ENCODE data around the gene RDX. TPM values are rescaled to one million over a fixed set of nuclear protein-coding genes. Genes with fewer than 3 reads are reported as not detected.
"Not testable (repeated sequence)": the region's sequence is repeated elsewhere in the genome, so short reads cannot be mapped to it uniquely, and the experiment has no call there.

The RDX gene
- total and polyA plus RNA-seq, 5 donors from 2014 or later, result 26.0 to 38.0 (median 28.9) TPM

DNA sequence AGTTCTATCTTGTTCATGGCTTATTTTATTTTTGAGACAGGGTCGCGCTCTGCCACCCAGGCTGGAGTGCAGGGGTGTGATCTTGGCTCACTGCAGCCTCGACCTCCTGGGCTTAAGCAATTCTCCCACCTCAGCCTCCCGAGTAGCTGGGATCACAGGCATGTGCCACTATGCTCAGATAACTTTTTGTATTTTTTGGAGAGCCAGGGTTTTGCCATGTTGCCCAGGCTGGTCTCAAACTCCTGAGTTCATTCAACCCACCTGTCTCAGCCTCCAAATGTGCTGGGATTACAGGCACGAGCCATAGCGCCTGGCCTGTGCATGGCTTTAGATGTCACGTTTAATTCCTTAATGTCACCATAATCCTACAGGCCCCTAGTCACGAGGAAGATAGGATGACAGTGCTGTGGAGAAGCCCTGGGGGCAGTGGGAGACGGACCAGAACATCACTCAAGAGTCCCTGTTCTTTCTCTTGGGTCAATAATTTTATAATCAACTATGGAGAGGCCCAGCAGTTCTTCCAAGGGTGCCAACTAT, 99.5 kb downstream of the RDX start:
- peak overlapping the region in 1 of 3 donors; percentile 9 for H3K27ac Mint-ChIP-seq
- Histone ChIP-seq H3K4me1 (ENCODE audit: control insufficient read depth, insufficient read depth, low read length, poor library complexity, severe bottlenecking) (peaks cover 6% of the 10 kb centered on the region), H3K9me3 (ENCODE audit: control insufficient read depth in 2 of 2, low read length in 2 of 2) (no peaks in the 10 kb centered on the region), H3K27ac (ENCODE audit: insufficient read depth, low read length, poor library complexity, severe bottlenecking) (no peak overlapping the region), H3K27me3 (ENCODE audit: control insufficient read depth, insufficient read depth, low read length) (no peaks in the 10 kb centered on the region), H3K36me3 (ENCODE audit: control insufficient read depth, insufficient read depth, low read length) (no peaks in the 10 kb centered on the region), H3K4me3 (ENCODE audit: low read depth, low read length) (no peak overlapping the region)
- H3K9me3 Mint-ChIP-seq, result peaks cover 0 to 5% (median 0%) of the 10 kb centered on the region in 7 donors
- peaks cover 6% of the 10 kb centered on the region for H3K27me3 Mint-ChIP-seq
- ATAC-seq (ENCODE audit: low read depth in 2 of 2), result no peak
- no peak for DNase-seq
- no peaks in the 10 kb centered on the region for H3K36me3 Mint-ChIP-seq
- no peak overlapping the region for H3K4me3 Mint-ChIP-seq
- peaks cover 10 to 20% (median 15%) of the 10 kb centered on the region in 4 donors for H3K4me1 Mint-ChIP-seq

- Mint-ChIP-seq H3K9me3 (peaks cover 0 to 5% (median 0%) of the 10 kb centered on the region in 7 donors), H3K27ac (no peak overlapping the region), H3K27me3 (peaks cover 6% of the 10 kb centered on the region), H3K4me3 (no peak overlapping the region), H3K36me3 (no peaks in the 10 kb centered on the region), H3K4me1 (peaks cover 10 to 20% (median 15%) of the 10 kb centered on the region in 4 donors)
- H3K4me3 ChIP-seq (ENCODE audit: low read depth, low read length), result no peak overlapping the region
- DNase-seq (no peak), ATAC-seq (ENCODE audit: low read depth in 2 of 2) (no peak)
- no peak overlapping the region for H3K27ac ChIP-seq (ENCODE audit: insufficient read depth, low read length, poor library complexity, severe bottlenecking)
- no peaks in the 10 kb centered on the region for H3K27me3 ChIP-seq (ENCODE audit: control insufficient read depth, insufficient read depth, low read length)
- H3K9me3 ChIP-seq (ENCODE audit: control insufficient read depth in 2 of 2, low read length in 2 of 2), result no peaks in the 10 kb centered on the region
- peaks cover 6% of the 10 kb centered on the region for H3K4me1 ChIP-seq (ENCODE audit: control insufficient read depth, insufficient read depth, low read length, poor library complexity, severe bottlenecking)
- H3K36me3 ChIP-seq (ENCODE audit: control insufficient read depth, insufficient read depth, low read length), result no peaks in the 10 kb centered on the region
These were observed 100.1 kb downstream of the RDX start for GRCh38 chr11:110196241-110196754.

DNA sequence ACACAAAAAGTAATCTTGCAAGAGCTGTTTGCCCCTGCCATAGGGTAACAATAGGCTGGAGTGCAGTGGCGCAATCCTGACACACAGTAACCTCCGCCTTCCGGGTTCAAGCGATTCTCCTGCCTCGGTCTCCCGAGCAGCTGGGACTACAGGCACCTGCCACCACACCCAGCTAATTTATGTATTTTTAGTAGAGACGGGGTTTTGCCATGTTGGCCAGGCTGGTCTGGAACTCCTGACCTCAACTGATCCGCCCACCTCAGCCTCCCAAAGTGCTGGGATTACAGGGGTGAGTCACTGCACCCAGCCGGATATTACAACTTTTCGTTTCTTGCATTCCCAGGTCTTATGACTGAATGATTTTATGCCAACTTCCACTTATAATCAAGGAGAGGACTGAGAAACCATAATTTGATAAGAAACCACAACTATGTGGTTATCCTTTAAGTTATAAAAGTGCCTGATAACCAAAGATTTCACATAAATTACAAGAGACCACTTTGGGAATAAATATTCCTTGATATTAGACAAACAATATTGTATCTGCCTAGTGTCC, 102.1 kb downstream of the RDX start:
- DNase-seq; H3K4me1 ChIP-seq (ENCODE audit: control insufficient read depth, insufficient read depth, low read length, poor library complexity, severe bottlenecking); H3K27ac ChIP-seq (ENCODE audit: insufficient read depth, low read length, poor library complexity, severe bottlenecking); H3K36me3 Mint-ChIP-seq; H3K9me3 Mint-ChIP-seq; H3K36me3 ChIP-seq (ENCODE audit: control insufficient read depth, insufficient read depth, low read length); ATAC-seq (ENCODE audit: low read depth in 2 of 2); H3K27me3 Mint-ChIP-seq; H3K9me3 ChIP-seq (ENCODE audit: control insufficient read depth in 2 of 2, low read length in 2 of 2); H3K27ac Mint-ChIP-seq; H3K27me3 ChIP-seq (ENCODE audit: control insufficient read depth, insufficient read depth, low read length); H3K4me3 ChIP-seq (ENCODE audit: low read depth, low read length); H3K4me3 Mint-ChIP-seq: not testable (repeated sequence)
- peaks cover 10 to 18% (median 14%) of the 10 kb centered on the region in 4 donors for H3K4me1 Mint-ChIP-seq

- not testable (repeated sequence) for H3K36me3 Mint-ChIP-seq; H3K9me3 ChIP-seq (ENCODE audit: control insufficient read depth in 2 of 2, low read length in 2 of 2); H3K27me3 Mint-ChIP-seq; H3K4me1 ChIP-seq (ENCODE audit: control insufficient read depth, insufficient read depth, low read length, poor library complexity, severe bottlenecking); H3K36me3 ChIP-seq (ENCODE audit: control insufficient read depth, insufficient read depth, low read length); H3K27me3 ChIP-seq (ENCODE audit: control insufficient read depth, insufficient read depth, low read length); H3K9me3 Mint-ChIP-seq; H3K27ac ChIP-seq (ENCODE audit: insufficient read depth, low read length, poor library complexity, severe bottlenecking)
- H3K4me1 Mint-ChIP-seq, result peaks cover 10 to 18% (median 14%) of the 10 kb centered on the region in 4 donors
- H3K27ac Mint-ChIP-seq, result peak overlapping the region in 2 of 3 donors; percentile 13 to 49
- H3K4me3 ChIP-seq (ENCODE audit: low read depth, low read length), result peak overlapping the region; percentile 8
- peak overlapping the region; percentile 1 to 56 (median 47) for H3K4me3 Mint-ChIP-seq
- DNase-seq, result peak in 2 of 3 donors; percentile 57 to 59
- ATAC-seq (ENCODE audit: low read depth in 2 of 2), result peak; percentile 45 to 67
These were observed 103.7 kb downstream of the RDX start for GRCh38 chr11:110192604-110193282.

- peaks cover 10 to 18% (median 14%) of the 10 kb centered on the region in 4 donors for H3K4me1 Mint-ChIP-seq
- peaks cover 0 to 5% (median 0%) of the 10 kb centered on the region in 7 donors for H3K9me3 Mint-ChIP-seq
- no peak overlapping the region for H3K27ac ChIP-seq (ENCODE audit: insufficient read depth, low read length, poor library complexity, severe bottlenecking)
- ATAC-seq (ENCODE audit: low read depth in 2 of 2), result no peak
- H3K36me3 ChIP-seq (ENCODE audit: control insufficient read depth, insufficient read depth, low read length), result no peaks in the 10 kb centered on the region
- DNase-seq, result no peak
- H3K4me3 Mint-ChIP-seq, result no peak overlapping the region
- H3K9me3 ChIP-seq (ENCODE audit: control insufficient read depth in 2 of 2, low read length in 2 of 2), result no peaks in the 10 kb centered on the region
- H3K27me3 Mint-ChIP-seq, result peaks cover 6% of the 10 kb centered on the region
- H3K36me3 Mint-ChIP-seq, result no peaks in the 10 kb centered on the region
- no peak overlapping the region for H3K4me3 ChIP-seq (ENCODE audit: low read depth, low read length)
- peaks cover 6% of the 10 kb centered on the region for H3K4me1 ChIP-seq (ENCODE audit: control insufficient read depth, insufficient read depth, low read length, poor library complexity, severe bottlenecking)
- H3K27ac Mint-ChIP-seq, result no peak overlapping the region
- no peaks in the 10 kb centered on the region for H3K27me3 ChIP-seq (ENCODE audit: control insufficient read depth, insufficient read depth, low read length)
These were observed 105.5 kb downstream of the RDX start for GRCh38 chr11:110190885-110191284.

- H3K36me3 ChIP-seq (ENCODE audit: control insufficient read depth, insufficient read depth, low read length), result no peaks in the 10 kb centered on the region
- no peak overlapping the region for H3K4me3 Mint-ChIP-seq
- peaks cover 5 to 10% (median 8%) of the 10 kb centered on the region in 4 donors for H3K4me1 Mint-ChIP-seq
- no peak overlapping the region for H3K4me3 ChIP-seq (ENCODE audit: low read depth, low read length)
- H3K27ac Mint-ChIP-seq, result no peak overlapping the region
- H3K27me3 Mint-ChIP-seq, result peaks cover 5% of the 10 kb centered on the region
- H3K9me3 Mint-ChIP-seq, result peaks cover 0 to under 1% (median 0%) of the 10 kb centered on the region in 7 donors
- no peaks in the 10 kb centered on the region for H3K9me3 ChIP-seq (ENCODE audit: control insufficient read depth in 2 of 2, low read length in 2 of 2)
- ATAC-seq (ENCODE audit: low read depth in 2 of 2) (no peak), DNase-seq (no peak)
- H3K27ac ChIP-seq (ENCODE audit: insufficient read depth, low read length, poor library complexity, severe bottlenecking), result no peak overlapping the region
- no peaks in the 10 kb centered on the region for H3K27me3 ChIP-seq (ENCODE audit: control insufficient read depth, insufficient read depth, low read length)
- peaks cover 4% of the 10 kb centered on the region for H3K4me1 ChIP-seq (ENCODE audit: control insufficient read depth, insufficient read depth, low read length, poor library complexity, severe bottlenecking)
- H3K36me3 Mint-ChIP-seq, result no peaks in the 10 kb centered on the region
These were observed 108.7 kb downstream of the RDX start for GRCh38 chr11:110187731-110188130.

DNA sequence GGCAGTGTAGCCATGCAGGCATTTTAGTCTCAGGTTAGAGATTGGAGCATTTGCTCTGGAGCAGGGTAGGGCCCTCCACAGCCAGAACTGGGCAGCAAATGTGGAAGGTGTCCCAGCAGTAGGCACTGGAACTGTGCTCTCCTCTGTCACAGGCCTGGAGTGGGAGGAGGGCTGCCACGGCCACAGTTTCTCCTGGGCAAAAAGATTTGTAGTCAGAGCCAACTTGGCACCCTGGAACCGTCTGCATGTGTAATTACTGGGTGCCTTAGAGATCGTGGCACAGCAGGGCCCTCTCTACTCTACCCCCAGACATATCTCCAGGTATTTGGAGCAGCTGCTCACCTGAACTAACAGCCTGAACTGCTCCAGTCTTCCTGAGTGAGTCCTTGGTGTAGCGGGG, 109.5 kb downstream of the RDX start:
- Histone ChIP-seq H3K27me3 (ENCODE audit: control insufficient read depth, insufficient read depth, low read length) (no peaks in the 10 kb centered on the region), H3K9me3 (ENCODE audit: control insufficient read depth in 2 of 2, low read length in 2 of 2) (no peaks in the 10 kb centered on the region), H3K36me3 (ENCODE audit: control insufficient read depth, insufficient read depth, low read length) (no peaks in the 10 kb centered on the region), H3K27ac (ENCODE audit: insufficient read depth, low read length, poor library complexity, severe bottlenecking) (no peak overlapping the region), H3K4me3 (ENCODE audit: low read depth, low read length) (no peak overlapping the region), H3K4me1 (ENCODE audit: control insufficient read depth, insufficient read depth, low read length, poor library complexity, severe bottlenecking) (no peaks in the 10 kb centered on the region)
- no peaks in the 10 kb centered on the region for H3K27me3 Mint-ChIP-seq
- H3K36me3 Mint-ChIP-seq, result no peaks in the 10 kb centered on the region
- ATAC-seq (ENCODE audit: low read depth in 2 of 2) (no peak), DNase-seq (no peak)
- no peaks in the 10 kb centered on the region for H3K9me3 Mint-ChIP-seq
- H3K4me1 Mint-ChIP-seq, result peaks cover 0 to 1% (median under 1%) of the 10 kb centered on the region in 4 donors
- no peak overlapping the region for H3K27ac Mint-ChIP-seq
- H3K4me3 Mint-ChIP-seq, result no peak overlapping the region
